Fibroblast of lung (primary cell): ENCODE data around the gene DENND2D. TPM values are rescaled to one million over a fixed set of nuclear protein-coding genes. Genes with fewer than 3 reads are reported as not detected.

Source experiments
- DNase-seq, 2 donors: peaks; one replicate each; pipeline versions ENCODE4 v3.0.0 to v3.0.0-alpha.2; 2010; ENCODE audit warnings: low read depth in 2 of 2
- H2AFZ ChIP-seq: 2 replicates; pipeline ENCODE4 v1.5.1; 2012; ENCODE audit warnings: low read length, control low read depth, inconsistent platforms
- H3K27ac ChIP-seq: 2 replicates; pipeline ENCODE4 v1.5.1; 2011; ENCODE audit warnings: low read length, control low read depth; ENCODE audit not compliant: insufficient read depth
- H3K27me3 ChIP-seq: 2 replicates; pipeline ENCODE4 v1.5.1; 2011; ENCODE audit warnings: mild to moderate bottlenecking, low read length; ENCODE audit not compliant: control insufficient read depth, insufficient read depth
- H3K36me3 ChIP-seq: 2 replicates; pipeline ENCODE4 v1.5.1; 2011; ENCODE audit warnings: low read length; ENCODE audit not compliant: control insufficient read depth, insufficient read depth
- H3K4me1 ChIP-seq: 2 replicates; pipeline ENCODE4 v1.5.1; 2011; ENCODE audit warnings: low read length; ENCODE audit not compliant: control insufficient read depth, insufficient read depth; ENCODE audit errors: extremely low read depth
- H3K4me2 ChIP-seq: 2 replicates; pipeline ENCODE4 v1.5.1; 2011; ENCODE audit warnings: low read length, control low read depth; ENCODE audit not compliant: insufficient read depth; ENCODE audit errors: extremely low read depth
- H3K4me3 ChIP-seq, 4 experiments: fragments of 200-600 bp in 1 of 4; sonication (generic) in 1 of 4; replicated peaks in 1 of 4; 2 replicates each; pipeline ENCODE4 v1.5.1; 2011 to 2016; ENCODE audit warnings: low read length in 4 of 4, low read depth in 3 of 4, mild to moderate bottlenecking in 3 of 4, control low read depth in 2 of 4, inconsistent platforms in 1 of 4, mixed read lengths in 1 of 4; ENCODE audit not compliant: insufficient read depth in 1 of 4; ENCODE audit errors: control extremely low read depth in 1 of 4
- H3K79me2 ChIP-seq: 2 replicates; pipeline ENCODE4 v1.5.1; 2012; ENCODE audit warnings: mild to moderate bottlenecking, low read length, inconsistent platforms; ENCODE audit not compliant: control insufficient read depth, insufficient read depth
- H3K9ac ChIP-seq: 2 replicates; pipeline ENCODE4 v1.5.1; 2011; ENCODE audit warnings: mild to moderate bottlenecking, low read length, control low read depth; ENCODE audit not compliant: insufficient read depth
- H3K9me3 ChIP-seq: 2 replicates; pipeline ENCODE4 v1.5.1; 2012; ENCODE audit warnings: low read depth, low read length; ENCODE audit not compliant: control insufficient read depth, insufficient read depth
- H4K20me1 ChIP-seq: 2 replicates; pipeline ENCODE4 v1.5.1; 2011; ENCODE audit warnings: low read length; ENCODE audit not compliant: control insufficient read depth, insufficient read depth; ENCODE audit errors: extremely low read depth
- CTCF ChIP-seq, 2 donors: IDR thresholded peaks in 1 of 2; conservative IDR thresholded peaks in 1 of 2; 1 replicate in 1 of 2; 2 replicates in 1 of 2; pipeline ENCODE4 v1.5.1; 2011 to 2012; ENCODE audit warnings: low read length in 2 of 2, control low read depth in 1 of 2, inconsistent platforms in 1 of 2, low read depth in 1 of 2, mild to moderate bottlenecking in 1 of 2
- EZH2 ChIP-seq: IDR thresholded peaks from 2 replicates; pipeline ENCODE4 v1.5.1; 2012; ENCODE audit warnings: low read length, control low read depth, mild to moderate bottlenecking; ENCODE audit errors: missing control alignments
- polyA plus RNA-seq, 2 donors: library from polyadenylated mRNA; depleted of rRNA in 1 of 2; stranded (reverse) in 1 of 2; unstranded in 1 of 2; fragments of >200 nt; gene quantifications; 2 replicates each; pipeline ENCODE4 v1.2.1, GENCODE V29; 2011 to 2012; ENCODE audit warnings: missing spikeins in 1 of 2
- total RNA-seq: library from RNA; depleted of rRNA; stranded (reverse); fragments of >200 nt; gene quantifications from 2 replicates; pipeline ENCODE4 v1.2.1, GENCODE V29; 2014

DENND2D gene
- total and polyA plus RNA-seq, 2 donors (not counting 1 experiment from before 2014, with no cell fraction given): 2.2 to 15.7 TPM

- peaks cover 58% of the 10 kb centered on the region for H3K79me2 ChIP-seq
- peak overlapping the region; percentile 76 for H3K4me2 ChIP-seq
- no peaks in the 10 kb centered on the region for H3K4me1 ChIP-seq
- no peak overlapping the region for H3K9ac ChIP-seq
- H3K27ac ChIP-seq: no peak overlapping the region
- peak overlapping the region; percentile 94 to 97 (median 97) for H3K4me3 ChIP-seq
- H3K27me3 ChIP-seq: no peaks in the 10 kb centered on the region
- H3K9me3 ChIP-seq: no peaks in the 10 kb centered on the region
- H4K20me1 ChIP-seq: no peaks in the 10 kb centered on the region
- no peak overlapping the region for H2AFZ ChIP-seq
- DNase-seq: no peak
- TF ChIP-seq EZH2: no peak
- H3K36me3 ChIP-seq: peaks cover 4% of the 10 kb centered on the region
These were observed 58.9 kb downstream of the DENND2D start for GRCh38 chr1:111141245-111142220.

- peak; percentile 38 to 73 for DNase-seq
These were observed 59.8 kb downstream of the DENND2D start for GRCh38 chr1:111140680-111140967.

GRCh38 chr1:111139956-111140679 is 60.3 kb downstream of the DENND2D start, which contains the start of the genes CEPT1 and DRAM2:
Gene CEPT1, plus strand, starts transcription at chr1:111140223. Its CDS starts 7,492 bp downstream, at chr1:111147715.
Gene DRAM2, minus strand, starts transcription at chr1:111140093. Its CDS starts 8,539 bp downstream, at chr1:111131554.
- no peaks in the 10 kb centered on the region for H3K9me3 ChIP-seq
- H4K20me1 ChIP-seq: no peaks in the 10 kb centered on the region
- peaks cover 2% of the 10 kb centered on the region for H3K36me3 ChIP-seq
- H3K4me3 ChIP-seq: peak within 1 kb of the TSS; percentile 94 to 97 (median 97)
- H3K27me3 ChIP-seq: no peaks in the 10 kb centered on the region
- peak within 1 kb of the TSS; percentile 94 for H2AFZ ChIP-seq
- no peaks in the 10 kb centered on the region for H3K4me1 ChIP-seq
- peak; percentile 96 to 97 for DNase-seq
- H3K9ac ChIP-seq: peak within 1 kb of the TSS; percentile 77
- H3K79me2 ChIP-seq: peaks cover 49% of the 10 kb centered on the region
- TF ChIP-seq EZH2: no peak
- no peak for TF ChIP-seq CTCF (conservative IDR thresholded peaks at IDR 0.05 in 1 of 2, IDR thresholded peaks at IDR 0.05 in 1 of 2; ENCODE audit: low read depth in 1 of 2, low read length in 2 of 2)
- peak within 1 kb of the TSS; percentile 79 for H3K27ac ChIP-seq
- H3K4me2 ChIP-seq: peak within 1 kb of the TSS; percentile 85

More at GRCh38 chr1:111140680-111140967, 59.8 kb downstream of the DENND2D start:
- Histone ChIP-seq H3K27ac (peak overlapping the region; percentile 79), H3K4me2 (peak overlapping the region; percentile 76), H3K27me3 (no peaks in the 10 kb centered on the region), H3K9me3 (no peaks in the 10 kb centered on the region), H4K20me1 (no peaks in the 10 kb centered on the region), H3K79me2 (peaks cover 54% of the 10 kb centered on the region), H3K36me3 (peaks cover 5% of the 10 kb centered on the region), H3K9ac (peak overlapping the region; percentile 77), H2AFZ (peak overlapping the region; percentile 94), H3K4me1 (no peaks in the 10 kb centered on the region), H3K4me3 (peak overlapping the region; percentile 94 to 97 (median 97))
- TF ChIP-seq CTCF (conservative IDR thresholded peaks at IDR 0.05 in 1 of 2, IDR thresholded peaks at IDR 0.05 in 1 of 2; ENCODE audit: low read depth in 1 of 2, low read length in 2 of 2) (no peak), EZH2 (no peak)
